ENCODE results near the gene PHPT1.
"Not testable (repeated sequence)": the region's sequence is repeated elsewhere in the genome, so short reads cannot be mapped to it uniquely, and the experiment has no call there.

Gene PHPT1

DNA sequence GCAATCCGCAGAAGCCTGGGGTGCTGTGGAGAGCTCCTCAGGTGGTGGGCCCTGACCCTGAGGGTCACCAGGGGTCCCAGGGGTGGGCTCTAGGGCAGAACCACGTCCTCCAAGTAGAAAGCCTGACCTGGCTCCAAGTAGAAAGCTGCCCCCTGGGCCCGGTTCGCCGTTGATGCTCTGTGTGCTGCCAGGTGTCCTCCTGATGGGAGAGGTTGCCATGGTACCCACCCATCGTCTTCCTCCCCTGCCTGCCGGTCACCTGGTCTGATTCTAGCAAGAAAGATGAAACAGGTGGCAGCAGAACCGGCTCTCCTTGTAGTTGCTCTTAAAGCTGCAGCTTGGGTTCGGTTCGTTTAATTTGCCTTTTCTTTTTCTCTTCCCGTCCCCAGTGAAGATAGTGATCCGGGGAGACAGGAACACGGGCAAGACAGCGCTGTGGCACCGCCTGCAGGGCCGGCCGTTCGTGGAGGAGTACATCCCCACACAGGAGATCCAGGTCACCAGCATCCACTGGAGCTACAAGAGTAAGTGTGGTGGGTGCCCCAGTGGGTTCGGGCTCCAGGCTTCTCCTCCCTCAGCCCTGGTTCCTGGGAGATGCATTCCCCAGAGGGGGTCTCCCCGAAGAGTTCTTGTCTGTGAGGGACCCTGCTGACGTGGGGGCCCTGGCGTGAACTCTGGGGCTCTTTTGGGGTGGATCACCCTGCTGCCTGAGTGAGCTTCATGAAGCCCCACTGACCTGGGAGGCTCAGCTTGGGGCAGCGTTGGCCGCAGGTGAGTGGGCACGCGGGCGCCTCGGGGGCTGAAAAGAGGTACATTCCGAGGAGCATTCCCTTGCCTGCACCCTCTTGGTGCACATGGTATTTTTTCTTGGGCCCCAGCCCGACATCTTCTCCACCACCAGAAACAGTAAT lies 25.8 kb upstream of the PHPT1 start:
- no peak for DNase-seq

DNA sequence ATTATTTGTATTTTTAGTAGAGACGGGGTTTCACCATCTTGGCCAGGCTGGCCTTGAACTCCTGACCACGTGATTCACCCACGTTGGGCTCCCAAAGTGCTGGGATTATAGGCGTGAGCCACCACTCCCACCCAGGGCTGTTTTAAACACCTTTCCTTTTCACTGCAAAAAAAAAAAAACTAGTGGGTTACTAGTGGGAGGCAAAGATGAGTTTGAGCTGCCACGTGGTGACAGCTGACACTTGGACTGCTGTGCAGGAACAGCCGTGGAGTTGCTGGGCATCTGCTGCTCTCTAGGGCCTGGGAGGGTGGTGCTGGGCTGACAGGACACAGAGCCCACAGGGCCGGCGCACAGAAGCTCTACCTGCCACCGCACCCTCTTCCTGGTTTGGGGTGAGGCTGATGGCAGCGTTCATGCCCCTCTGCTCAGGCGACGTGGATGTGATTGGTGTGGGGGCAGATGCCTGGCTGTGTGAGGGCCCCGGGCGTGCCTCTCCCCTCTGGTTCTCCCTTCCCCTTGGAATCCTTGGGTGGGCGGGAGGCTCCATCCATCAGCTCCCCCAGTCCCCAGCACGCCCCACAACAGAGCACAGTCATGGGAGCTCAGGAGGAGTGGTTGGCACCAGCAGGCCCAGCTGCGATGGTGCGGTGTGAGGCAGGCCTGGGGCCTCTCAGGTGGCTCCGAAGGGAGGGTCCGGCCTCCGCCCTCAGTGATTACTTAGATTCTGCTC lies 24.5 kb upstream of the PHPT1 start:
- DNase-seq = no peak

DNA sequence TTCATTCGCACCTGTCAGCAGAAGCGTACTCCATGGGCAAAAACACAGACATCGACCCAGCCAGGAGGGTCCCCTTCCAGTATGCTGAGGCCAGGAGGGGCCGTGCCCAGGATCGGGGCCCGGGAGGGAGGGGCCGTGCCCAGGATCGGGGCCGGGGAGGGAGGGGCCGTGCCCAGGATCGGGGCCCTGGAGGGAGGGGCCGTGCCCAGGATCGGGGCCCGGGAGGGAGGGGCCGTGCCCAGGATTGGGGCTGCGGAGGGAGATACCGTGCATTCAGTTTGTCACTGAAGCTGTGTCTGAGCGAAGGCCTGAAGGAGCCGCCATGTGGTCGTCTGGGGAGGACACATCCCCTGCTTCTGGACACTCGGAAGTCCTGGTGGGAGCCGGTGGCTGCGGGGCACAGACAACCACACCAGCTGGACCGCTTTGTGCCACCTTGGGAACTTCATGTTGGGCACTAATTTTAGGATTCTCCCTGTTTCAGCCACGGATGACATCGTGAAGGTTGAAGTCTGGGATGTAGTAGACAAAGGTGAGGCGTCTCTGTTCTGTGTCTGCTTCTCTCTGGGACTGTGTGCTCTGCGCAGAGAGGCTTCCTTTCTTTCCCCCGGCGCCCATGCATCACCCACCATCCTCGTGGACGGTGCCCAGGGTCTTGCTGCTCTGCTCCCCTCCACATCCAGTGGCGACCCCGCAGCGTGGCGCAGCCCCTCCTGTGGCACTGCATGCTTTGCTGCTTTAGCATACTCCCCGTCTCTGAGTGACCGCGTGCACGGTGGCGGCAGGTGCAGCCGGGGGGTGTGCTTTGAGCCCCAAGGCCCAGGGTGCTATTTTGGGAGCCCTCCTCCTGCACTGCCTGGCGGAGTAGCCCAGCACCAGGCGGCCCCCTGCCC lies 23.7 kb upstream of the PHPT1 start:
- no peak for DNase-seq

DNA sequence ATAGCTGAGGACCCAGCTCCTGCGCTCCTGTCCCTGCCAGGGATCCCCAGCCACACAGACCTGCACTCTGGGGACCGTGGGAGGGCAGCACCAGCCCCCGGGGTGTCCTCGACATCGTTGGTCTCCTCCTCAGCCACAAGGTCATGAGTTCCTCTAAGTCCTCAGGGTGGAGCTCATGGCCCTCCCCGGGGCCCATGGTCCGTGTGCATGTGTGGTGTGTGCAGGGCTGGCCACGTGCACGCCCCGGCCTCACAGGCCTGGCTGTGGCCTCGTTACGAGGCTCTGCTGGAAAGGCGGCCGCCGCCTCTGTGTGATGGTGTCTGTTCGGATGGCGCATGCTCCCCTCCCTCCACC lies 23.0 kb upstream of the PHPT1 start:
- DNase-seq = no peak

DNA sequence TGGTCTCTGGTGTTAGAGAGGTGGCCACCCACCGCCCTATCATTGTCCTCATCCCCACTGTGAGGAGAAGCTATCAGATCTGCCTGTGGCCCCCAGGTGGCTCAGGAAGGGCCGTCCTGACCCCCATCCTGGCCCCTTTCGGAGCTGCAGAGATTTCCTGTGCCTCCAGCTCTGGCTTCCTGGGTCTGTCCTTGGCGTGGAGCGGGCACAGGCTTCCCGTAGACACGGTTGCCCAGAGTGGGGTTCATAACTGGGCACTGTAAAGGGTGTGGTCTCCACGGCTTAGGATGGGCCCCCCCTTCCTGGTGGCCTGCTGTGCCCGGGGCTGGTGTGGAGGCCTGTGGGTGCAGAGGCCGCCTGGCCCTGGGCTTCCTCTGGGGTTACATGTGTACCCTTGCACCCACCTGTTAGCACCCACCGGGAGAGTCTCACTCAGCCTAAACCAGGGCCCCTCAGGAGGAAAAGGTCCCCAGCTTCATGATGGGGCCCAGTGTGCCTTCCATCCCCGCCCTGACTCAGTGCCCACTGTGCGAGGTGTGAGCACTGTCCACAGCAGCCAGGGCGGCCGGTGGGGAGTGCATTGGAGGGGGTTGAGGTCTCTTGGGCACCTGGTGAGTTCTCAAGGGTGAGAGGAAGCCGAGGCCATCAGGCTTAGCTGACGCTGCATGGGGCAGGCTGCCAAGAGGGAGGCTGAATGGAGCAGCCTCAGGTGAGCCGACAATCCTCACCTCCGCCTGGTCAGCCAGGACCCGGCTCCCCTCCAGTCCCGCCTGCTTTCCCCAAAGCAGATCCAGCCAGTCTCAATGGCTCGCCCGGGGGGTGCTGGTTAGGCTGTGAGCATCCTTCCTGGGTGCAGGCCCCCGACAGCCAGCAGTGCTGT lies 22.3 kb upstream of the PHPT1 start:
- DNase-seq = no peak

DNA sequence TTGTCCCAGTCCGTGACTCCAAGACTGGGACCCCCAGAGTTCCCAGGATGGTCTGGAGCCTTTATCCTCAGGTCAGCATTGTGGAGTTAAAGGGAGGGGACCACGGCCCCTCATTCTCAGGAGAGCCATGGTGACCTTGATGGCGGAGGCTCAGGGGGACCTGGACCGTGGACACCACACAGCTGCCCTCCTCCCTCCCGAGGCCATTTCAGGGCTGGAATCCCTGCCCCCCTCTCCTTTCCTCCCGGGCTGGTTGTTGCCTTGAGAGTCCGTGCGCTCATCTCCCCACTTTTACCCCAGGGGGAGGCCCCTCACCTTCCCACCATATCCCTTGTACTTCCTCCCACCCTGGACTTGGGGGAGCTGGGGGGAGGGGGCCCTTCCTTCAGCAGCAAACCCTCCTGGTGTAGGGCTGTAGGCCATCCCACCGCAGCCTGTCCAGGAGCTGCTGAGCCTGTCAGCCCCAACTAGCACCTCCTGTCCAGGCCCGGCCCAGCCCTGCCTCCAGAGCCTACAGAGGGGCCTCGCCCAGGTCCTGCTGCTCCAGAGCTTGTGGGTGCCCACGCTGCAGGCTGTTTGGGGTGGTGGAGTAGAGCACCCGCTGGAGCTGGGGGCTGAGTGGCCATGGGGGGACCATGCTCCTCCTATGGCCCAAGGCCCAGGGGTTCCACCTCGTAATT lies 21.3 kb upstream of the PHPT1 start:
- DNase-seq = no peak

DNA sequence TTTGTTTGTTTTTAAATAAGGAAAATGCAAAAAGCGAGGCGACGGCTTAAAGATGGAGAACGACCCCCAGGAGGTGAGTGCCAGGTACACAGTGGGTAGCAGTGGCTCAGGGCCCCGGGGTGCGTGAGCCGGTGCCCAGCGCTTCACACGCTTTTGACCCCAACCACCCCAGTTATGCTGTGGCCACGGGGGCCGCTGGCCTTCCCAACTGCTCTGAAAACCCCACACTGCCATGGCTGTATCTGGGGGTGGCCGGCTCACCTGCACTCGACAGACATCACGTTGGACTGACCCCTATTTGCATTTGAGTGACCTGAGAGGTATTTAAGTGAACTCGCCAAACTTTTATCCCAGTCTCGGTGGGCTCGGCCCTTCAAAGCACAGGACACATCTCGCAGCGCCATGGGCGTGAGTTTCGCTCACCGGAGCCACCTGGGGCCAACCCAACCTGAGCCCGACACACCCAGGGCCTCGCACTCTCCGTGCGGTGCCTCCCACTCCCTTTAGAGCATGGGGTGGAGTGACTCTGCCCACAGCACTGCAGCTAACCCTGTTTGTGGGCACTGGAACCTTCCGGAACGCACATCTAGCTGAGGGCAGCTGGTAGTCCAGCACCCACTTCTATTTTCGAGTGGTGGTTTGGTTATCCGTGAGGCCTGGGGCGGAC lies 20.6 kb upstream of the PHPT1 start:
- DNase-seq = no peak

DNA sequence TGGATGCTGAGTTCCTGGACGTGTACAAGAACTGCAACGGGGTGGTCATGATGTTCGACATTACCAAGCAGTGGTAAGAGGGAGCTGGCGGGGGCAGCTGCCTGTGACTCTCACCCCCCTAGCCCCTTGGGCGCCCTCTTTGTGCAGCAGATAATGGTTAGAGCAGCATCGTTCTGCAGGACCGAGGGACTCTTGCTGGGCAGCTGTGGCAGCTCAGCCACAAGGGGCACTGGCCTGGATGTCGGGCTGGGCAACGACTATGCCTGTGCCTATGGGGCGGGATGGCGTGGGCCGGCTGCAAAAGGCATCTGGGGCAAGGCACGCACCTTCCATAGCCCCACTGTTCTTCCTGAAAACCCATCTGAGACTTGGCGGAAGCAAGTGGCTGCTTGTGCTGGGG lies 19.8 kb upstream of the PHPT1 start:
- no peak for DNase-seq

DNA sequence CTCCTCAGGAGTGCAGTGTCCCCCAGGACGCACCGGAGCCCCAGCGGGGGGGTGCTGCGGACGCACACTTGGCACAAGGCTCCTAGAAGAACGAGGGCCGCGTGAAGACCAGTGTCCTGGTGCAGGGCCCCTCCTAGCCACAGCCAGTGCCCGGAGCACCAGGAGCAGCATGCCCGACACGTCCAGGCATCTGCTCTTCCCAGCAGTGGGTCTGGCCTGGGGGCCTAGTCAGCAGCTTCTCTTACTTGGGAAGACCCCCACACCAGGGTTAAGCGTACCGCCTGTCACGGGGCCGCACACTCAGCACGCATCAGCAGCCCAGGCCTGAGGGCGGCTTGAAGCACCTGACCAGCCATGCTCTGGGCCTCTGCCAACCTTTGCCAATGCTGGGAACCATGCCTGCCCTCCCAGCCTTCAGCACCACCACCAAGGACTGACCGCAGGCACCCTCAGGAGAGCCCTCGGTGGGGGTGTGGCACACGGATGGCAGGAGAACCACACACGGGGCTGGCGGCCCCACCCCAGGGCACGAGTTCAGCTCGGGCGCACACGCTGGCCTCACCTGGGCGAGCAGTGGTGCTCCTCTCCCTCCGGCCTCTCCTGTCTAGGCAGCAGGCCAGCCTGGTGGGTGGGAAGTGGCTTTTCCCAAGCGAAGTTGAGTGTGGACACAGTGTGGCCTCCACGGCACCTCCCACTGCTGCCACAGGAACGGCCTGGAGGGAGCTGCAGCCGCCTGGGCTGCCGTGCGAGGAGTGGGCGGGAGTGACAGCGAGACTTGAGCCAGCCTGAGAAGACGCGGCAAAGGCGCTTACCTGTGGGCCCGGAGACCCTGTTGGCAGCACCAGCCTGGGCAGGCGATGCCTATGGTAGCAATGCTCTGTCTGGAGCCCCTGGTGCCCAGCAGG lies 19.0 kb upstream of the PHPT1 start:
- DNase-seq = no peak

DNA sequence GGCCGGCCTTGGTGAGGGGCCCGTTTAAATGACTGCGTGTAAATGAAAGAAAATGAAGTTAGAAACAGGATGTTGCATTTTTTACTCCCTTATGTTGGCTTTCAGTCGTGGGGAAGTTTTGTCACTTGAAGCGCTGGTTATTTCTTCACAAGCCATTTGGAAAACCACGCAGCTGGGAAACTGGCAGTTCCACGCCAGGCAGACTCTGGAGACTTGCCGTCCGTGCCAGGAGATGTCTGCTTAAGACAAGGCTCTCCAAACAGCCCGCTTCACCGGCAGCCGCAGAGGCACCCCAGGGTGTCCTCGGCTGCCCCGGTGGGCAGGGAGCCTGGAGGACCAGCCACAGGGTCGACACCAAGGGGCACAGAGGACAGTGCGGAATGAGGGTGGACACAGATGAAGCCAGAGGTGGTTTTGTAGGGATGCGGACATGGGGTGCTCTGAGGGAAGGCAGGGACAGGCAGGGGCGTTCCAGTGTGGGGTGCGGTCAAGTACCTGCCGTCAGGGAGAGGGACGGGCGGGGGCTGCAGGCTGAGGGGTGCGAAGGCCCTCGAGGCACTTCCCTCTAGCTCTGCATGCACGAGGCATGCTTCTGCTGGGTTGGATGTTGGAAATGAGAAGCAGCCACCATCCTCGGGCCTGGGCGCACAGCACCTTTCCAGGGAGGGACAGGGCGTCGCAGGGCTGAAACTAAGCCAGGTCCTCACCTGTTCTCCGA lies 18.0 kb upstream of the PHPT1 start:
- no peak for DNase-seq

DNA sequence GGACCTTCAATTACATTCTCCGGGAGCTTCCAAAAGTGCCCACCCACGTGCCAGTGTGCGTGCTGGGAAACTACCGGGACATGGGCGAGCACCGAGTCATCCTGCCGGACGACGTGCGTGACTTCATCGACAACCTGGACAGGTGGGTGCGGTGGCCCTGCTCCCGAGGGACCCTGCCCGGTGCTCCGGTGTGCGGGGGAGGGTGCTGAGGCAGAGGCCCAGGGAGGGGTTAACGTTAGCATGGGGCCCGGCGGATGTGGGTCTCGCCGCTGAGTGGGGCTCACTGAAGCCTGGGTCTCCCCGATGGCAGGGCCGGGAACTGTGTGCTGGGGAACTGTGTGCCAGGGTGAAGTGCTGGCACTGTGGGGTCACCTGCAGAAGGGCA lies 17.5 kb upstream of the PHPT1 start:
- no peak for DNase-seq

DNA sequence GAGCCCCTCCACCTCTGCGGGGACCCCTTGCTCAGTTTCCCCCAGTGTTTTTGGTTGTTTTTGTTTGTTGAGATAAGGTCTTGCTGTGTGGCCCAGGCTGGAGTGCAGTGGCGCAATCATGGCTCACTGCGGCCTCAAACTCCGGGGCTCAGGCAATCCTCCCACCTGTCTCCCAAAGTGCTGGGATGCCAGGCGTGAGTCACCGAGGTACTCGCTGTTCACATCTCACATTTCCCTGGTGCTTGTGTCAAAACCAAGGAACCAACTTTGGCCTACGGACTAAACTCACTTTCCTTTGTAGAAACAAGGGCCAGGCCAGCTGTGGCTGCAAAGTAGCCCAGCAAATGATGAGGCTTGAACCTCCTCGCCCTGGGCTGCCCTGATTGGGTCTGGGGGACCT lies 16.6 kb upstream of the PHPT1 start:
- no peak for DNase-seq

DNA sequence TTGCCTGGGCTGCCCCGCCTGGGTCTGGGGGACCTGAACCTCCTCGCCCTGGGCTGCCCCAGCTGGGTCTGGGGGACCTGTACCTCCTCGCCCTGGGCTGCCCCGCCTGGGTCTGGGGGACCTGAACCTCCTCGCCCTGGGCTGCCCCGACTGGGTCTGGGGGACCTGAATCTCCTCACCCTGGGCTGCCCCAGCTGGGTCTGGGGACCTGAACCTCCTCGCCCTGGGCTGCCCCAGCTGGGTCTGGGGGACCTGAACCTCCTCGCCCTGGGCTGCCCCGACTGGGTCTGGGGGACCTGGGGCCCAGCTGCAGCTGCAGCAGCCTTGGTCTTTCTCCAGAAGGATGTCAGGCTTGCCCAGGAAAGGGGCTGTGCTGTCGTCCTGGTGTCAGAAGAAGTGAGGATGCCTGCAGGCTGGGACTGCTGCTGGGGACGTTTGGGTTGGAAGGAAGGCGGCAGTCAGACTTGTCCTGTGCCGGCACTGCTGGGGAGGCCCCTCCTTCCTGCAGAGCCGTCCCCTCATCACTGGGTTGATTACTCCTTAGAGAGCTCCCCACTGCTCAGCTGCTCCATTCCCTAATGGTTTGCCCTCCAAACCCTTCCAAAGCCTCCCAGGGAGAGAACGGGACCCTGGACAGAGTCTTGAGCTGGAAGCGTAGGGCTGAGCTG lies 15.7 kb upstream of the PHPT1 start:
- DNase-seq = not testable (repeated sequence)

DNA sequence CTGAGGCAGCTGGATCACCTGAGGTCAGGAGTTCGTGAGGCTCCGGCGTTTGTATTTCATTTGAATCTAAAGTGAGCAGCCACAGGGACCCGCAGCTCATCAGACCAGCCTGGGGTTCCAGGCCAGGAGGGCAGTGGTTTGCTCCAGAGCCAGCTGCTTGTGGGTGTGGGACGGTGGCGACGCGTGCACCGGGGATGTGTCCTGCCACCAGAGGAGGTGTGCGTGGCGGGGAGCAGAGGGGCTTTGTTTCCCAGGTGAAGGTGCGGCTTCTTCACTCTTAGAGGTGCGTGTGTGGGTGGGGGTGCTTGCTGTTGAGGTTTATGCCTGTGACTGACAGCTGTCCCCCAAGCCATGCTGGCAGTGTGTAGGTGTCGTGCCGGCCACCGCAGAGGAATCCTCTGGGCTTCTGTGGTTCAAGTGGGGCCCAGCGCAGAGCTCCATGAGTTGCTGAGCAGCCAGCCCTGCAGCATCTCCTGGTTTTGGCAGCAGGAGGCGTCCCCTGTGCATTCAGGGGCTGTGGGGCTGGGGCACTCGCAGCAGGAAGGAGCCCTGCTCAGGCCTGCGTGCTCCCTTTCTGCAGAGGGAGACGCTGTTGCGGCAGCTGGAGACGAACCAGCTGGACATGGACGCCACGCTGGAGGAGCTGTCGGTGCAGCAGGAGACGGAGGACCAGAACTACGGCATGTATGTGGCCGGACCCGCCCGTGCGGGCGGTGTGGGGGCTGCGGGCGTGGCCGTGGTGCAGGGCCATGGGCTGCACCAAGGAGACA lies 13.9 kb upstream of the PHPT1 start:
- DNase-seq = no peak

DNA sequence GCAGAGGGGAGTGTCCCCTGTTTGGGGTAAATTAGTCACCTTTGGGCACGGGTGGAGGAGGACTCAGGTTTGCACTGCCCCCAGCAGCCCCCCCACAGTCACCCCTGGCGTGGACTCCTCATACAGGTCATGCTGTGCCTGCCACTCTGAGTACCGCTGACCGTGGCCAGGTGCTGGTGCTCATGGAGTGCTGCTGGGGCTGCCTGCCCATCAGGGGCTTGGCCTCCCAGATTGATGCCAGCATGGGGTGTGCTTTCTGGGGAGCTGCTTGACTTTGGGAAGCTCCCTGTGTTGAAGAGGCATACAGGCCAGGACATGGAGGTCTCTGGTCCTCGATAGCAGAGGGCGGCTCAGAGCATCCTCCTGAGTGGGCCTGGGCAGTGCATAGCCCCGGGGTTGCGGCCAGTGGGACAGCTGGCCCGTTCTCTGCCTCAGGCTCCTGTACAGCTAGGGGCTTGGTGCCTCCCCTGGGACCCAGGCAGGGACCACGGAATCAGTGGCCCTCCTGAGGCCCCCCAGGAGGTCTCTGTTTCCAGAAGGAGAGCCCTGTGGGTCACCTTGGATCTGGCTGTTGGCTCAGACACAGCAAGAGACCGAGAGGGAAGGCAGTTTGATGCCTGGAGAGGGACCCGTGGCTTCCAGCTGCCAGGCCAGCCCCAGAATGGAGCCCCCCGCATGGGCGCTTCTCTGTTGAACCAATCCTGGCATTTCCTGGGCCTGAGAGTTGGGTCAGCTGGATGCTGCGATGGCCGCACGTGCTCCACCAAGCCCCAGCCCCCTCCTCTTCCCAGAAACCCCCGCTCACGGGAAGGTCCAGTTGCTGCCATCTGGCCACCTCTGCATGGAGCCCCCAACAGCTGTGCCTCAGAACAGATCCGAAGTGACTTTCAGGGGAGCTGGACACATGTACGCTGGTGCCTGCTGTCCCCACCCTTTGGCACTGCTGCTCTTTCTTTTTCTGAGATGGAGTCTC lies 13.0 kb upstream of the PHPT1 start:
- DNase-seq = no peak

DNA sequence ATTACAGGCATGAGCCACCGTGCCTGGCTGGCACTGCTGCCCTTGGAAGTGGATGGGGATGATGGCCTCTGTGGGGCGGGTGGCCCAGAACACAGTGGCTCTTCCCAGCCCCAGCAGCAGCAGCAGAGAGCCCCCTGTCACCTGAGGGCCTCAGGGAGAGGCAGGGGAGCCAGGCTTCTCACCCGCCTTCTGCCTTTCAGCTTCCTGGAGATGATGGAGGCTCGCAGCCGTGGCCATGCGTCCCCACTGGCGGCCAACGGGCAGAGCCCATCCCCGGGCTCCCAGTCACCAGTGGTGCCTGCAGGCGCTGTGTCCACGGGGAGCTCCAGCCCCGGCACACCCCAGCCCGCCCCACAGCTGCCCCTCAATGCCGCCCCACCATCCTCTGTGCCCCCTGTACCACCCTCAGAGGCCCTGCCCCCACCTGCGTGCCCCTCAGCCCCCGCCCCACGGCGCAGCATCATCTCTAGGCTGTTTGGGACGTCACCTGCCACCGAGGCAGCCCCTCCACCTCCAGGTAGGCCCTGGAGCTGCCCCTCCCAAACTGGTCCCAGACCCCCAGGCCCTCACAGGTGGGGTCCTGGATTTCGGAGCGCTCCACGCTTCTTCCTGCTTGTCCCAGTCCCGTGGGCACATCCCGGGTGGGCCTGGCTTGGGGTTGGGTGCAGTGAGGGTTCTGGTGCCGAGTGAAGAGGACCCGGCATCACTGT lies 11.9 kb upstream of the PHPT1 start:
- no peak for DNase-seq
